Endodermal cell (in vitro differentiated cells): ENCODE data around the gene URM1. TPM values are rescaled to one million over a fixed set of nuclear protein-coding genes. Genes with fewer than 3 reads are reported as not detected.

Experiments used
- DNase-seq: peaks from one replicate; pipeline ENCODE4 v3.0.0-alpha.2; 2017
- H3K27ac ChIP-seq: 2 replicates; pipeline ENCODE4 v1.5.1; 2013; ENCODE audit warnings: mild to moderate bottlenecking, low read depth, low read length, moderate library complexity
- H3K27me3 ChIP-seq: 2 replicates; pipeline ENCODE4 v1.6.1; 2013; ENCODE audit warnings: mild to moderate bottlenecking, low read length, moderate library complexity; ENCODE audit not compliant: insufficient read depth, control insufficient read depth, poor library complexity, severe bottlenecking
- H3K36me3 ChIP-seq: 2 replicates; pipeline ENCODE4 v1.7.0; 2013; ENCODE audit warnings: mild to moderate bottlenecking, low read length, moderate library complexity; ENCODE audit not compliant: control insufficient read depth, insufficient read depth
- H3K4me1 ChIP-seq: one replicate; pipeline ENCODE4 v1.7.0; 2013; ENCODE audit warnings: low read length; ENCODE audit not compliant: control insufficient read depth, insufficient read depth
- H3K4me3 ChIP-seq: 2 replicates; pipeline ENCODE4 v1.5.1; 2013; ENCODE audit warnings: mild to moderate bottlenecking, low read length, moderate library complexity
- H3K9ac ChIP-seq: 2 replicates; pipeline ENCODE4 v1.6.1; 2013; ENCODE audit warnings: mild to moderate bottlenecking, low read length, moderate library complexity; ENCODE audit not compliant: poor library complexity, severe bottlenecking; ENCODE audit errors: extremely low read depth
- H3K9me3 ChIP-seq: 2 replicates; pipeline ENCODE4 v1.6.1; 2013; ENCODE audit warnings: mild to moderate bottlenecking, low read length, moderate library complexity; ENCODE audit not compliant: control insufficient read depth
- H3K27ac Mint-ChIP-seq: 2 replicates; pipeline ENCODE4 v1.8.0; 2020; ENCODE audit warnings: mixed read lengths
- H3K27me3 Mint-ChIP-seq: 2 replicates; pipeline ENCODE4 v1.8.0; 2021; ENCODE audit warnings: mild to moderate bottlenecking, mixed read lengths; ENCODE audit not compliant: insufficient read depth
- H3K36me3 Mint-ChIP-seq: 2 replicates; pipeline ENCODE4 v1.8.0; 2020; ENCODE audit warnings: low read depth, mixed read lengths
- H3K4me1 Mint-ChIP-seq: 2 replicates; pipeline ENCODE4 v1.8.0; 2020; ENCODE audit warnings: mixed read lengths
- H3K4me3 Mint-ChIP-seq: 2 replicates; pipeline ENCODE4 v1.8.0; 2020; ENCODE audit warnings: mild to moderate bottlenecking, moderate library complexity, mixed read lengths
- H3K9me3 Mint-ChIP-seq: 2 replicates; pipeline ENCODE4 v1.8.0; 2020; ENCODE audit warnings: mild to moderate bottlenecking, mixed read lengths
- CTCF ChIP-seq: fragments of 200-600 bp; sonication (generic); conservative IDR thresholded peaks from 2 replicates; pipeline ENCODE4 v1.5.0; 2021; ENCODE audit warnings: antibody characterized with exemption, mild to moderate bottlenecking
- WGBS, 2 experiments: methylation state at CpG; one replicate each; pipeline versions ENCODE4 v1.1.5 to v1.1.7; 2013; ENCODE audit warnings: missing lambda C conversion rate in 2 of 2, mixed read lengths in 1 of 2; ENCODE audit not compliant: insufficient coverage in 1 of 2, insufficient read length in 1 of 2; 5-methylcytosine and 5-hydroxymethylcytosine counted together
- total RNA-seq, 2 donors: library from RNA; stranded (reverse); fragmentation: NEBNext Ultra II Directional in 1 of 2; extraction: Animal tissue kit (Norgen Biotek cat#: 25700) in 1 of 2; gene quantifications; 2 replicates in 1 of 2; 3 replicates in 1 of 2; pipeline ENCODE4 v1.2.1, GENCODE V29; 2021

The URM1 gene
- total RNA-seq, 2 donors from 2014 or later: 51.5 to 60.4 TPM

- Mint-ChIP-seq H3K27me3 (peaks cover 30% of the 10 kb centered on the region), H3K4me1 (peaks cover 11% of the 10 kb centered on the region), H3K4me3 (peak overlapping the region; percentile 39), H3K9me3 (no peaks in the 10 kb centered on the region), H3K36me3 (peaks cover 3% of the 10 kb centered on the region), H3K27ac (no peak overlapping the region)
- Histone ChIP-seq H3K36me3 (no peaks in the 10 kb centered on the region), H3K4me3 (no peak overlapping the region), H3K9ac (no peak overlapping the region), H3K4me1 (peaks cover 3% of the 10 kb centered on the region), H3K27me3 (no peaks in the 10 kb centered on the region), H3K9me3 (no peaks in the 10 kb centered on the region), H3K27ac (no peak overlapping the region)
- WGBS, 2 experiments: 75 to 81% methylated on average over 8 to 14 of the region's 14 CpGs
- no peak for DNase-seq
- no peak for TF ChIP-seq CTCF
Observed at GRCh38 chr9:128361296-128361985, 9.7 kb upstream of the URM1 start.

GRCh38 chr9:128361986-128362646 lies 9.1 kb upstream of the URM1 start:
- WGBS, 2 experiments: 21 to 34% methylated on average over 9 to 20 of the region's 20 CpGs
- H3K36me3 Mint-ChIP-seq: peaks cover 3% of the 10 kb centered on the region
- peak overlapping the region; percentile 39 for H3K4me3 Mint-ChIP-seq

GRCh38 chr9:128362774-128363173 lies 8.4 kb upstream of the URM1 start:
- no peaks in the 10 kb centered on the region for H3K9me3 ChIP-seq
- H3K9me3 Mint-ChIP-seq: no peaks in the 10 kb centered on the region
- H3K27me3 ChIP-seq: no peaks in the 10 kb centered on the region
- 91 to 100% methylated on average over 2 to 3 of the region's 3 CpGs for WGBS, 2 experiments
- no peak overlapping the region for H3K27ac Mint-ChIP-seq
- no peak overlapping the region for H3K9ac ChIP-seq
- H3K4me3 Mint-ChIP-seq: no peak overlapping the region
- peaks cover 3% of the 10 kb centered on the region for H3K4me1 ChIP-seq
- no peaks in the 10 kb centered on the region for H3K36me3 Mint-ChIP-seq
- DNase-seq: no peak
- no peak overlapping the region for H3K27ac ChIP-seq
- H3K27me3 Mint-ChIP-seq: peaks cover 43% of the 10 kb centered on the region
- no peaks in the 10 kb centered on the region for H3K36me3 ChIP-seq
- TF ChIP-seq CTCF: no peak
- H3K4me3 ChIP-seq: no peak overlapping the region
- peaks cover 11% of the 10 kb centered on the region for H3K4me1 Mint-ChIP-seq

More at GRCh38 chr9:128361986-128362646, 9.1 kb upstream of the URM1 start:
- Histone ChIP-seq H3K9ac (no peak overlapping the region), H3K9me3 (no peaks in the 10 kb centered on the region), H3K4me1 (peaks cover 3% of the 10 kb centered on the region), H3K36me3 (no peaks in the 10 kb centered on the region), H3K27me3 (no peaks in the 10 kb centered on the region), H3K27ac (no peak overlapping the region), H3K4me3 (no peak overlapping the region)
- peak; percentile 96 for DNase-seq
- peak; percentile 94 for TF ChIP-seq CTCF
- peaks cover 36% of the 10 kb centered on the region for H3K27me3 Mint-ChIP-seq
- peaks cover 11% of the 10 kb centered on the region for H3K4me1 Mint-ChIP-seq
- H3K9me3 Mint-ChIP-seq: no peaks in the 10 kb centered on the region
- no peak overlapping the region for H3K27ac Mint-ChIP-seq
